Kidney glomerular epithelial cell (primary cell): Measurements from ENCODE around the gene PPT2.

Source experiments
- DNase-seq: peaks from one replicate; lab custom pipeline; 2025; lab: John Stamatoyannopoulos, UW

PPT2 gene, protein sequence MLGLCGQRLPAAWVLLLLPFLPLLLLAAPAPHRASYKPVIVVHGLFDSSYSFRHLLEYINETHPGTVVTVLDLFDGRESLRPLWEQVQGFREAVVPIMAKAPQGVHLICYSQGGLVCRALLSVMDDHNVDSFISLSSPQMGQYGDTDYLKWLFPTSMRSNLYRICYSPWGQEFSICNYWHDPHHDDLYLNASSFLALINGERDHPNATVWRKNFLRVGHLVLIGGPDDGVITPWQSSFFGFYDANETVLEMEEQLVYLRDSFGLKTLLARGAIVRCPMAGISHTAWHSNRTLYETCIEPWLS

DNA sequence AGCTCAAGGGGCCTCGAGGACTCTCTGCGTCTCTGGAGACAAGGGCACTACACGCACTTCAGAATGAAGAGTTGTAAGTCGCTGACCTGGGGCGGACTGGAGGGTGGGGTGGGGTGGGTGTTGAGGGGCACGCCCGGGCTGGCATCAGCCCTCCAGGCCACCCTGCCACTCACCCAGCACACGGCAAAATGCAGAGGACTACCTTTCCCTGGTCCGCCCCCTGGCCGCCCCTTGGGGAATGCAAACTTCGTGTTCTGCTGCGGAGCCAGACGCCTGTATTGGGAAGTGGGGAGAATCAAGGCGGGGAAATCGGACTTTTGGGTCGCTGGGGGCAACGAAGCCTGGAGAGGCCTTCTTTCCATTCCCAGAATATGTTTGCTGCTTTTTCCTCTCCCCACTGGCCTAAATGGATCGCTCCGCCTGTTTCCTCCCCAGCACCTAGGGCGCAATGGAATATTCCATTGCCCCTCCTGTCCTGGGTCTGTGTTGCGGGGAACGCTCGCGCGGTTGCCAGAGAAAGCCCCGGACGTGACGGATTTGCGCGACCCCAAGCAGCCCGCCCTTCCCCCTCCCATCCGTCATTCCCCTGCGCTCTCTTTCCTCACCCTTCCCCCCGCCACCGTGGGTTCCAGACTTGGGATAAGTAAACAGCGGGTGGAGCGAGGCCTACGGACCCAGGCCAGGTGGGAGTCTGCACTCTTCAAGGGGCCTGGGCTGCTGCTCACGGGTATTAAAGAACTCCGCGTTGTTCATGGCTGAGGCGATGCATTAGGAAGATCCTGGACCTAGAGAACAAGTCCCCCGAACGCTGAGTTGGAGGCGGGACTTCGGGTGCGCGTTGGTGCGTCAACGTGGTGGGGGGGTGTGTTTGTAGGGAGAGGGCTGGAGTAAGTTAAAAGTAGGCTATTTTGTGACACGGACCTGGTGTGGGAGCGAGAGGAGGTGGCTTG lies at the start of gene PPT2:
Gene PPT2, plus strand, starts transcription at position 578 of the 950 bp plus-strand sequence. CDS start 454 bp downstream, outside the sequence.
- peak; percentile 71 for DNase-seq

DNA sequence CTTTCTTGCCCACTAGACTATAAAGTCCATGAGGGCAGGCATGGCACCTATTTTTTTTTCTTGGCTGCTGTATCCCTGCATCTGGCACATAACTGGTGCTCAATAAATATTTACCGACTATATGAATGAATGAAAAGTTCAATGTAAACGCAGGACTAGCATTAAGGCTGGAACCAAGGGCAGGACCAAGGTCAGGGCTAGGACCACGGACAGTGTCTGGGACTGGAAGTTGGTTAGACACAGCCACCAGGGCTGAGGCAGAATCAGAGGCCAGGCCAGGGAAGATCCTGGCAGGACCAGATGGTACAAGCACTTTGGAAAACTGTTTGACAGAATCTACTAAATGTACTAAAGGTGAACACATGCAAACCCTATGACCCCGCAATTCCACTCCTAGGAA lies 48.5 kb upstream of the PPT2 start:
- DNase-seq, result no peak

DNA sequence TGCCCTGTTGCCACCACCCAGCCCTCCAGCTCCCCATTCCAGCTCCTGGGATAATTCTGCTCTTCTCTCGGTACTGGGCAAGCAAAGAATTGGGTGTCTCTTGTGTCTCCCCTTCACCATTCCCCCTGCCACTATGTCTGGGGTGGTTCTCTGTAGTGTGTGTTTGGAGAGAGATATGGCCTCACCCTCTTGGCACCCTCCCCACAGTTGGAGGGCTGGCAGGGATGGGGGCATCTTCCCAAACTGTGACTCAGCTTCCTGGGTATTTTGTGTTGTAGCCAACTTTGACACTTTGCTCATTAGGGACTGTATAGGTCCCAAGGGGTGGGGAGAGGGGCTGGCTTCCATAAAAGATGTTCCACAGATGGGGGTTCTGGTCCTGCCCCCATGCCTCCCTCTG lies 46.5 kb upstream of the PPT2 start:
- no peak for DNase-seq

DNA sequence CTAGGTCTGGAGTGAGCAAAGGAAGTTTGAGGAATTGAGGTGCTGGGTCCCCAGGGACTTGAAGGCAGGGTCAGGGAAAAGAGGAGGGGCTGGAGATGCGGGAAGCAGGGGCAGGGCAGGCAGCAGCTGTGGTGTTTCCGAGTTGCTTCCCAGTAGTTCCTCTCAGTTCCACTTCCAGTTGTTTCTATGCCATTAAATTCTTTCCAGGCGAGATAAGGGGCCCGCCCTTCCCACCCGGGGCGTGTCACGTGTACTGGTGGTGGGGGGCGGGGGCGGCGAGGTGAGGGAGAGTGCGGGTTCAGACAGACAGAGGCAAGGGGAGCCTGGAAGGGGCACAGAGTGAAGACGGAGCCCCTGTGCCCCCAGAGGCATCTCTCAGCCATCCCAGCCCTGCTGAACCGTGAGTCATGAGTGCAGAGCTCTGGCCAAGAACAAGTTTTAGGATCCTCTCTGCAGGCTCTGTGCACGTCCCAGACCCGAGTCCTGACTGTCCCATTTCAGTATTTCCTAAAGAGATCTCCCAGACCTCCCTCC lies 45.8 kb upstream of the PPT2 start:
- DNase-seq, result no peak

DNA sequence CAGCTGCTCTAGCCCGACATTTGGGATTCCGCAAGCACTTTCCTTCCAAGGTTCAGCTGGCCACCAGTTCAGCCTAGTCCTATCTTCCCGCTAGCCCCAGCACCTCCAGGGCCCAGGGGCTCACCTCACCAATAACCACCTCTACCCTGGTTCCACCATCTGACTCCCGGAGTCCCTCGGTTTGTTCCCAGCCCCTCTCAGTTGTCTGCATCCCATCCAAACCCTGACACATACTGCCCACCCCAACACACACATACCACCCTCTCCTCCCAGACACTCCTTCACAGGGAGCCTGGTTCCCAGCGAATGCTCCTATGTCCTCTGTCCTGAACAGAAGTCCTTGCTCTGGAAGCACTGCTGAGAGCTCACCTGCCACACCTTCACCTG lies 45.2 kb upstream of the PPT2 start:
- no peak for DNase-seq

DNA sequence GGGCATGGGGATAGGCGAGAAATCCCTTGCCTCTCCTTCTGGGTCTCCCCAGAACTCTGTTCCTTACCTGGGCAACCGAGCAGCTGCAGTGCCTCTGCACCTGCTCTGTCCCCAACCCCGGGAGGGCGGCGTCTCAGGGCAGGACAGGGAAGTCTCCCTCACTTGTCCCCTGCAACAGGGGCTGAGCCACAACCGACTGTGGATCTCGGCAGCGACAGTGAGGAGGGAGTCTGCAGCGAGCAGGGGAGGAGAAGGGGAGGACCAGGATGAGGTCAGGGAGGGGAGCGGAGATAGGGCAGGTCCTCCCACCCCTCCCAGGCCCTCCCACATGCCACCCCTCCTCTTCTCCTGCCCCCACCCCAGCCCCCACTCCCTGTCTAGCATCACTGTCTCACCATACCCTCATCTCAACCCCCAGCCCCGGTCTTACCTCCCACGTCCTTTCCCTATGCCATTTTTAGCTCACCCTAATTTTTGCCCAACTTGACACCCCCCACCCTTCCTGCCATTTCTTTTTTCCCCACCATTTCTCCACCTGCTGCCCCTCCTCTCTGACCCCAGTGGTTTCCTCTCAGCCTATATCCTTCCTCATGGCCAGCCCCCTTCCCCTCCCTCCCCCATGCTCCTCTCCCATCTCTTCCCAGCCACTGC lies 44.7 kb upstream of the PPT2 start, which contains the start of gene TNXB:
Gene TNXB, minus strand, starts transcription at position 225 of the 651 bp plus-strand sequence. CDS start 11,140 bp downstream, outside the sequence.
- DNase-seq, result no peak

DNA sequence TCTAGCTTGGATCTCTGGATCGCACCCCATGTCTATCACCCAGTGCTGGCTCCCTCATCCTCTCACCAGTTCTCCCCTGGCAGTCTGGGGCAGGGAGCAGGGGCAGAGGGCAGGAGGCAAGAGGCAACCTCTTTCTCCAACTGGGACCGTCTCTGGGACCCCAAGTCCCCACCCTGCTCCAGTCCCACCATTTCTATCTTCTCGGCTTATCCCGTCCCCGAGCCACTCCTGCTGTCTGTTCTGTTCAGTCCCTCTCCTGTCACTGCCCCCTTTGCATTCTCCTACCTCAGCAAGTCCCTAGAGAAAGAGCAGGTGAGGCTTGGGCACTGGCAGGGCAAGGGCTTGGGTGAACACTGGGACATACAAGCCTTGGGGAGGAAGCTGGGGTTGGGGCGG lies 44.2 kb upstream of the PPT2 start:
- DNase-seq, result no peak

DNA sequence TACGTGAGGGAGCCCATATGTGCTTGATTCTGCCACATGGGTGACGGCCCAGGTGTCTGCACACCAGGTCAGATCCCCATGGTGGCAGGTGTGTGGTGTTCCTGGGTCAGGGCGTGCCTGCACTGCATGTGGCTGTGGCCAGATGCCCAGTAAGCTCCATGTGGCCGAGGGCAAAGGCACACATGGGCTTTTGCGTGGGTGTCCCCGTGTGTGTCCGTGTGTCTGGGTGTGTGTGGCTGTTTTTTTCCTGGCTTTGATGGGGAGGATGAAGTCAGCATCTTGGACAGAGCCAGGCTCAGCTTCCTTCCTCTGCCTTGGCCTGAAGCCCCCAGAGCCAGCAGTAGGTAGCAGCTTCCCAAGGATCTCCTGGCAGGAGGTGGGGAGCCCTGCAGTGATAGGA lies 43.3 kb upstream of the PPT2 start:
- no peak for DNase-seq

DNA sequence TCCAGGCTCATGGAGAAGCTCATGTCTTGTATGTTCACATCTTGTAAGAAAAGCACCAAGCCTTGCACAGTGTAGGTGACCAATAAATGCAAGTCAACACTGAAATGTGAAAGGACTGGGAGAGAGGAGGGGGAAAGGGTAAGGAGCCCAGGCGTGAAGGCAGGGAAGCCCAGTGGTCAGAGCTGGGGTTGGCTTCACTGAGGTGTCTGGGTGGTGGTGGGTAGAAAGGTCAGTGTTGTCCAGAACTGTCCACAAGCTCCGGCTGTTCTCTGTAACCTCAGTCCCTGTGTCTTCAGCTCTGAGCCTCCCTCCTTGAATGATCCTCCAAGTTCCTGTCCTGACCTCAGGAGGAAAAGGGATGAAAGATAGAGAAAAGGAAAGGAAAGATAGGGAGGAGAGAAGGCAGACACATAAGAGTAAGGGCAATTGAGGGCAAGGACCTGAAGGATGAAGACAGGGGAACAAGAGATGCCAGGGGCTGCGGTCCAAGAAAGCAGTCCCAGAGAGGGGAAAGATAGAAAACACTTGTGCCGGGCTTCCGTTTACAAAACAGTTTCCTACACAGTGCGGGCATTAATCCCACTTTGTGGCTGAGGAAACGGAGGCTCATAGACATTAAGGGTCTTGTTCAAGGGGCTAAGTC lies 42.4 kb upstream of the PPT2 start:
- DNase-seq, result no peak

DNA sequence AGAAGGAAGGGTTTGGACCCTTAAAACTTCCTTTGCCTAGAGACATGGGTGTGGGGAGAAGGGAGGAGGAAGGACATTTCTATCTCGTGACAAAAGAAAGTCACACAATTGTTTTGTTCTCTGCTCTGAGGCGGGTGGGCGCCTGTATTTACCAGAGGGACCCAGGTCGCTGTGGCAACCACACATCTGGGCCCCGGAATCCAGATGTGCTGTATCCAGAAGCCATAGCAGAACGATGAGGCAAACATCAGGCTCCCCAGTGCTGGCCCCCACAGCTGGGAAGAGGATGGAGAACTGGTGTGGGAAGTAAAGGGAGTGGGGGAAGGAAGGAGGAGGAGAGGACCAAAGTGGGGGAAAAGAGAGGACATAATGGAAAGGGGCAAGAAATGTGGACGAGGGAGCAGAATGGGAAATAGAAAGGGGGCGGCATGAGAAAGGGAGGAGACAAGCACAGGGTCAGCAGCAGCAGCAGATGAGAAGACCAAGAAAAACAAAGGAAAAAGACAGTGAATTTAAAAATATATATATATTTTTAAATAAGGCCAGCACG lies 41.4 kb upstream of the PPT2 start:
- no peak for DNase-seq

DNA sequence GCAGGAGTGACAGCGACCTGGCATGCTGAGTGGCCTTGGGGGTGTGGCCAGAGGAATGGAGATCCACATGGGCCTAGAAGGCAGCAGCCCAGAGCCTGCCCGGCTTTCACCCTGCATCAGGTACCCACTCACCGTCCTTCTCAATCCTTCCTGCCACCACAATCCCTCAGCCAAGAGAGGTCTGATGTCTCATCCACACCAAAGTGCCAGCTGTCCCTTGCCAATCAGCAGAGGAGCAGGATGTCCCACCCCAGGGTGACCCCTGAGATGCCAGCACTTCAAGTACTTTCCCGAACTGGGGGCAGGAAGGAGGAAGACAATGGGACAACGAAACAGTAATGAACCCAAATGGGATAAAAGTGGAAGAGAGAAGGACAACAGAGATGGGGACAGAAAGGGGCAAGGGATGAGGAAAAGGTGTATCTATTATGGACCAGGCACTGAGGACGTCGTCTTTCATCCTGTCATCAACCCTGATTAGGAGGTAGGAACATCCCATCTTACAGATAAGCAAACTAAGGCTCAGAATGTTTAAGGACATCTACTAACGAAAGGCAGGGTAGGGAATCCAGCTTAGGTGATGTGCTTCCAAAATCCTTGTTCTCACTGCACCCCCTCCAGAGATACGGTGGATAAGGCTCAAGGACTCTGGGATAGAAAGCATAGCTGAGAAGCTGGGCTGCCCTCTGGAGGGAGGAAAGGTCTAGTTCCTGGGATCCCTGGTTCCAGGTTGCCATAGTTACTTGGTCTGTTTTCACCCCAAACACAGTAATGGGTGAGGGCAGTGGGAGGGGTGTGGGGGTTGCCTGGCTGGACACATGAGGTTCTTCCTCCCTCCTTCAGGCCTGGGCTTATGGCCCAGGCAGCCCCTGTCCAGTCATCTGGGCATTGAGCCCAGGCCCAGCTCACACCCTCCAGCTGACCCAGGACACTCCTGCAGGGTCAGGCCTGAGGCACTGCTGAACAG lies 40.3 kb upstream of the PPT2 start:
- peak; percentile 27 for DNase-seq

DNA sequence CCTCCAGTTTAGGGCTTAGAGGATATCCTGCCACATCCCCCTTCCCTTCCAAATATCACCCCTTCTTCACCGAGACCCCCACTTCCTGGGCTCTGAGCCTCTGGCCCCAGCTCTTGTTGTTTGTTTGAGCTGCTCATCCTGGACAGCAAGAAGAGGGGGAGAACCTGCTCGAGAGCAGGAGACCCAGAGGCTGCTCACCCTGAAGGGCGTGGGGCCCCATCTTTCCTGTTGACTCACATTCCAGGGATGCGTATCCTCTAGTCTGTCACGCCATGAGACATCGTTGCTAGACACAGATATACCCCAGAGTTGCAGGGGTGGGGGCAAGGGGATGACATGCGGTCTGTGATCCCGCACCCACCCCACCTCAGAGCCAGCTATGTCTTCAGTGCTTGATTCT lies 39.1 kb upstream of the PPT2 start:
- DNase-seq, result no peak

DNA sequence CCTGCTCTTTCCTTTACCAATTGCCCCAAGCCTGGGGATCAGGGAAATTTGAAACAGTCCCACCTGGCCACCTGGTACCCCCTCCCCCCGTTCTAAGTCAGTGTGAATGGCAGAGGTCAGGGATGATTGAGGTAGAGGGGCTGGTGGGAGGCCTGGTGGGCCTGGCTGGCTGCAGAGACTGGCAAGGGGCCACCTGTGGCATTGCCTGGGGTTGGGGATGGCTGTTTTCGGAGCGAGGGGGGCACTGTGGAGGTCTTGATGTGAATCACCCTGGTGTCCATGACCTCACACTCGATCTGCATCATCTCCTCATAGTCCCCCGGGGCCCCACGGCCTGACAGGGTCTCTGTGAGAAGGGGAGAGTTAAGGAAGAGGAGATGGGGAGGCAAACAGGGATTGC lies 38.3 kb upstream of the PPT2 start:
- DNase-seq, result no peak

DNA sequence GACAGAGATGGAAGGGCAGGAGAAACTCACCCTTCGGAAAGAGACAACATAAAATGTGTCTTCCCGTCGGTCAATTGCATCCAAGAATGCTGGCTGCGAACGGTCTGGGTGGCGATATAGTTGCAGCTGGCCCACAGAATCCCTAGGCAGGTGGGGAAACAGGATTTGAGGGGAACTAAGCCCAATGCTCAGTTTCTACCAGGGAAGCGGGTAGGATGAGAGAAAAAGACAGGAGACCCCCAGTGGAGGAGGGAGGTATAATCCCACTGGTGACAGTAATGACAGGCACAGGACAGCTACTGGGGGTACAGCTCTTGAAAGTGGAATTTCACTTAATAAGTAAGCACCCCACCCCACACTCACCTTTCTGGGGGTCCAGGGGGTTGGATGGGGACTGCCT lies 37.3 kb upstream of the PPT2 start:
- no peak for DNase-seq

DNA sequence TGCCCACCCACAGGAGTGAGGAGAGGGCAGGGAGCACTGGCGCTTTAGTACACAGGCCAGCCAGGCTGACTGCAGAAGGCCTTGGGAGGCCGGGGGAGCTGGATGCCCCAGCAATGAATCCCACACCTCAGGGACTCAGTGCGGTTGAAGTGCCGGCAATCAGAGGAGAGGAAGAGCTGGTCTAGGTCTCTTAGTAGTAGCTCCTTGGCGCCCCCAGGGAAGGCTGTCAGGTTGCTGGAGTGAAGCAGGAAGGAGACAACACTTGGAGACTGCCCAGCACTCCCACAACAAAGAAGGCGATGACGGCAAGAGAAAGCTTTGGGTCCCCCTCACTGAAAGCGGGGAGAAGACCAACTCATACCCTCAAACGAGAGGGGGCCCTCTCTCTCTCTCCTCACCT lies 36.5 kb upstream of the PPT2 start:
- no peak for DNase-seq

DNA sequence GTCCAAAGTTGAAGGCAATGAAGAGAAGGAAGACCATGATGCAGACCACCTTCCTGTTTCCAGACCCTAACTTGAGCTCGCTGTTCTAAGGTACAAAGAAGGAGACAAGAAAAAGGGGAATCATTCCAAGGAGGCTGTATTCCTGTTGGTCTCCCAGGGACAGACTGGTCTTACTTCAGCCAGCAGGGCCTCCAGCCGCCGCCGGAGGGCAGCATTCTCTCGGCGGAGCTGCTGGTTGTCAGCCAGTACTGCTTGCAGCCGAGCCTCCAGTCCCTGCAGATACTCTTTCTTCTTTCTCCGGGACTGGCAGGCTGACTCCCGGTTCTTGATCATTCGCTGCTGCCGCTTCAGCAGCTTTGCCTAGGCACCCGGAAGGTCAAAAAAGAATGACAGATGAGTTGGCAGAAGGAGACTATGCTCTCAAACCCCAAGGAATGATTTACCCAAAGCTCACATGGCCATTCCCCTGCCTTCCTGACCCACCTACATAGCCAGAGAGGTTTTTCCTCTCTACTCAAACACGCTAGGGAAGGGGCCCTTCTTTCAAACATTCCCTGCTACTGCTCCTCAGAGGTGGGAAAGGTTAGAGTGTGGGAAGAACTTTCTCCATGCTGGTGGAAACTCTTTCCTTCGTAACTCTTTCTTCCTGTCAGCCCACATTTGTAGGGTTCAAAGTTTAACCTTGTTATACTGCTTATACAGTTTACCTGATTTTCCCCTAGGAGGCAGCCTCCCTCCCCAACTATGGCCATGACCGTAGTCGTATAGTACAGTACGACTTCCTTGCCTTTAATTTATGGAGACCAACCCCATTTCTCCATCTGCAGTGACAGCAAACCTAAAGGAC lies 34.9 kb upstream of the PPT2 start:
- DNase-seq, result peak; percentile 49

DNA sequence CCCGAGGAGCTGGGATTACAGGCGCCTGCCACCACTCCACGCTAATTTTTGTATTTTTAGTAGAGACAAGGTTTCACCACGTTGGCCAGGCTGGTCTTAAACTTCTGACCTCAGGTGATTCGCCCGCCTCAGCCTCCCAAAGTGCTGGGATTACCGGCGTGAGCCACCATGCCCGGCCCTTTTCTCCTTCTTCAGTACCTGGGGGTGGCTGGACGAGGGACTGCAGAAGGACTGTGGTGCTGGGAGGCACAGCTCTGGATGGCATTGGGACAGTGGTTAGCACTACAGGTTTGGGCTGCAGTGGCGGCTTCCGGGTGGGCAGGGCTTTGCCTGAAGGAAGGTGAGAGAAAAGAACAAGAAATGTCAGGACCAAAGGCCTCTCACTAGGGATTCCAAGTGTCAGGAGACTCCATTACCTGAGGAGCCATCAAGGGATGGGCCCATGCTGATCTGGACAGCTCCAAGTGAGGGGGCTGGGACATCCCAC lies 33.3 kb upstream of the PPT2 start:
- no peak for DNase-seq

DNA sequence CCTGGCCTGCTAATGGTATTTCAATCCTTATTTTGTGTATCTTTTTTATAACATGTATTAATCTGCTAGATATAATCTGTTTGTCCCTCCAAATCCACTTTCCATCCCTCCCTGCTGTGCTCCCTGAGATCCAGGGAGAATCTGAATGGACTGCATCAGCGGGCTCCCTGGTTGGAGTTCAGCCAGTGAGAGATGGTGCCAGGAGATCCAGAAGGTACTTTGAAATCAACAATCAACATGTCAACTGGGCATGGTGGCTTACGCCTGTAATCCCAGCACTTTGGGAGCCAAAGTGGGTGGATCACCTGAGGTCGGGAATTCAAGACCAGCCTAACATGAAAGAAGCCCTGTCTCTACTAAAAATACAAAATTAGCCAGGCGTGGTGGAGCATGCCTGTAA lies 30.3 kb upstream of the PPT2 start:
- DNase-seq, result no peak

DNA sequence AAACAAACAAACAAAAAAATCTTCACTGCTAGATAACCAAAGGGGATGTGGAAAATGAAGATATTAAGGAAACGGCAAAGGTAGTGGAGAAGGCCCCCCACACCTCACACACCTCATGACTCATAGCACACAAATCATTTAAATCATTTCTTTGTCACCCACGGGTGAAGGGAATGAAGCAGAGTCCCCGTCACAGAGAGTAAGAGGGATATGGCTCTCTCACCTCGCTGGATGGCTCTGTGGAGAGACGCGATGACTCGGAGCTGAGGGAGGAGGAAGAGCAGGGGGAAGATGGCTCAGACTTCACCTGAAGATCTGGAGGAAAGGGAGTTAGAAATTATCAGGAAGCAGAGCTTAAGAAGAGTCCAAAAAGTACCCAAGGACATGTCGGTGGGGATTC lies 27.1 kb upstream of the PPT2 start:
- no peak for DNase-seq

DNA sequence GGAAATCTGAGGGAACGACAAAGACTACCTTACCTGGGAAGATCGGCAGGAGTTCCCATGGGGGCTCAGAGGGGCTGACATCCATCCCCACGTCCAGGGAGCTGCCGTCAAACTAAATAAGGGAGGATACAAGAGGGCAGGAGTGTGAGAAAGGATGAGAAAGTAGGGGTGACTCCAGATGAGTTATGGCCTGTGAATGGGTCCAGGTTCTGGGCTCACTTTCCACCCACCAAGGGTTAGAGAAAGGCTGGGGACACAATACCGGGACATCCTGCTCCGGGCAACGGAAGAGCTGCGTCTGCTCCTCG lies 26.6 kb upstream of the PPT2 start:
- no peak for DNase-seq
